Measurements from ENCODE around the gene ZNF98. TPM values are rescaled to one million over a fixed set of nuclear protein-coding genes. Genes with fewer than 3 reads are reported as not detected.
A peak's percentile ranks its signal among the peaks of the same experiment; 100 is the strongest.

Gene ZNF98
- total RNA-seq (2013) = not detected
- polyA plus RNA-seq = not detected
- polyA minus RNA-seq = not detected in 2 replicates
- 0 to 0.35 (median 0.12) reads per million in 11 experiments for total RNA-seq

- Mint-ChIP-seq H3K4me3 (peak within 1 kb of the TSS; percentile 69 to 72), H3K36me3 (no peaks in the 10 kb centered on the region), H3K27ac (peak within 1 kb of the TSS in 1 of 7 donors; percentile 55), H3K4me1 (peaks cover 4% of the 10 kb centered on the region), H3K27me3 (ENCODE audit: low read depth in 3 of 3) (no peaks in the 10 kb centered on the region), H3K9me3 (peaks cover 38 to 91% (median 72%) of the 10 kb centered on the region in 7 donors)
- Histone ChIP-seq H3K36me3 (replicated peaks in 1 of 2; ENCODE audit: control insufficient read depth in 1 of 2, insufficient read depth in 2 of 2, low read length in 2 of 2) (no peaks in the 10 kb centered on the region), H2AFZ (ENCODE audit: insufficient read depth, low read depth, low read length, poor library complexity, severe bottlenecking) (peak within 1 kb of the TSS; percentile 68), H3K9ac (ENCODE audit: insufficient read depth, low read length, poor library complexity, severe bottlenecking) (peak within 1 kb of the TSS; percentile 7), H3K27ac (ENCODE audit: low read depth in 1 of 2, low read length in 2 of 2) (no peak within 1 kb of the TSS), H3K4me2 (replicated peaks; ENCODE audit: extremely low read depth, low read length, poor library complexity, severe bottlenecking) (peak within 1 kb of the TSS; percentile 64), H3K9me3 (replicated peaks in 1 of 2; ENCODE audit: control insufficient read depth in 1 of 2, insufficient read depth in 1 of 2, low read length in 2 of 2) (peaks cover 71 to 93% of the 10 kb centered on the region in 2 donors), H3K79me2 (ENCODE audit: insufficient read depth, low read length) (no peaks in the 10 kb centered on the region), H3K4me1 (ENCODE audit: control insufficient read depth in 1 of 2, insufficient read depth in 2 of 2, low read length in 2 of 2) (no peaks in the 10 kb centered on the region), H4K20me1 (ENCODE audit: insufficient read depth, low read length) (no peaks in the 10 kb centered on the region), H3K4me3 (replicated peaks in 1 of 3; ENCODE audit: low read depth in 2 of 3, low read length in 3 of 3) (peak within 1 kb of the TSS in 2 of 3 experiments; percentile 9 to 72), H3K27me3 (ENCODE audit: control insufficient read depth in 2 of 2, insufficient read depth in 2 of 2, low read length in 2 of 2) (no peaks in the 10 kb centered on the region)
- intact Hi-C loops (cut with micrococcal nuclease) = no loop called here
- DNase-seq = no peak
- 5% methylated on average over 16 of the region's 16 CpGs for WGBS (ENCODE audit: insufficient coverage)
- TF ChIP-seq CTCF (IDR thresholded peaks at IDR 0.05) = no peak
Measured at GRCh38 chr19:22422211-22422610, at the start of gene ZNF98. TSS of gene ZNF98 (minus strand) at chr19:22422346. CDS start at chr19:22422224, 122 bp downstream.

GRCh38 chr19:22446605-22447004 lies 24.5 kb upstream of the ZNF98 start:
- TF ChIP-seq CTCF (IDR thresholded peaks at IDR 0.05) = no peak
- Mint-ChIP-seq H3K4me3 (no peak overlapping the region), H3K27me3 (ENCODE audit: low read depth in 3 of 3) (peaks cover 0 to 3% (median 0%) of the 10 kb centered on the region in 3 donors), H3K36me3 (no peaks in the 10 kb centered on the region), H3K4me1 (no peaks in the 10 kb centered on the region), H3K27ac (no peak overlapping the region), H3K9me3 (peaks cover 24 to 70% (median 62%) of the 10 kb centered on the region in 7 donors)
- Histone ChIP-seq H3K4me1 (ENCODE audit: control insufficient read depth in 1 of 2, insufficient read depth in 2 of 2, low read length in 2 of 2) (no peaks in the 10 kb centered on the region), H4K20me1 (ENCODE audit: insufficient read depth, low read length) (no peaks in the 10 kb centered on the region), H3K9me3 (replicated peaks in 1 of 2; ENCODE audit: control insufficient read depth in 1 of 2, insufficient read depth in 1 of 2, low read length in 2 of 2) (peaks cover 59 to 85% of the 10 kb centered on the region in 2 donors), H3K27me3 (ENCODE audit: control insufficient read depth in 2 of 2, insufficient read depth in 2 of 2, low read length in 2 of 2) (no peaks in the 10 kb centered on the region), H2AFZ (ENCODE audit: insufficient read depth, low read depth, low read length, poor library complexity, severe bottlenecking) (no peak overlapping the region), H3K79me2 (ENCODE audit: insufficient read depth, low read length) (no peaks in the 10 kb centered on the region), H3K4me3 (replicated peaks in 1 of 3; ENCODE audit: low read depth in 2 of 3, low read length in 3 of 3) (no peak overlapping the region), H3K4me2 (replicated peaks; ENCODE audit: extremely low read depth, low read length, poor library complexity, severe bottlenecking) (no peak overlapping the region), H3K36me3 (replicated peaks in 1 of 2; ENCODE audit: control insufficient read depth in 1 of 2, insufficient read depth in 2 of 2, low read length in 2 of 2) (no peaks in the 10 kb centered on the region), H3K9ac (ENCODE audit: insufficient read depth, low read length, poor library complexity, severe bottlenecking) (no peak overlapping the region), H3K27ac (ENCODE audit: low read depth in 1 of 2, low read length in 2 of 2) (no peak overlapping the region)
- DNase-seq = no peak
- intact Hi-C loops (cut with micrococcal nuclease) = no loop called here
- no CpG with 5 or more reads among the region's 3 CpGs for whole genome bisulfite sequencing (ENCODE audit: insufficient coverage)
